Measurements from ENCODE around the gene NDUFS7. TPM values are rescaled to one million over a fixed set of nuclear protein-coding genes. Genes with fewer than 3 reads are reported as not detected.

Gene NDUFS7
- 98.1 and 129 TPM in 2 replicates for total RNA-seq (2014; rRNA removed; shearing (Covaris generic); ENCODE audit: low replicate concordance)

DNA sequence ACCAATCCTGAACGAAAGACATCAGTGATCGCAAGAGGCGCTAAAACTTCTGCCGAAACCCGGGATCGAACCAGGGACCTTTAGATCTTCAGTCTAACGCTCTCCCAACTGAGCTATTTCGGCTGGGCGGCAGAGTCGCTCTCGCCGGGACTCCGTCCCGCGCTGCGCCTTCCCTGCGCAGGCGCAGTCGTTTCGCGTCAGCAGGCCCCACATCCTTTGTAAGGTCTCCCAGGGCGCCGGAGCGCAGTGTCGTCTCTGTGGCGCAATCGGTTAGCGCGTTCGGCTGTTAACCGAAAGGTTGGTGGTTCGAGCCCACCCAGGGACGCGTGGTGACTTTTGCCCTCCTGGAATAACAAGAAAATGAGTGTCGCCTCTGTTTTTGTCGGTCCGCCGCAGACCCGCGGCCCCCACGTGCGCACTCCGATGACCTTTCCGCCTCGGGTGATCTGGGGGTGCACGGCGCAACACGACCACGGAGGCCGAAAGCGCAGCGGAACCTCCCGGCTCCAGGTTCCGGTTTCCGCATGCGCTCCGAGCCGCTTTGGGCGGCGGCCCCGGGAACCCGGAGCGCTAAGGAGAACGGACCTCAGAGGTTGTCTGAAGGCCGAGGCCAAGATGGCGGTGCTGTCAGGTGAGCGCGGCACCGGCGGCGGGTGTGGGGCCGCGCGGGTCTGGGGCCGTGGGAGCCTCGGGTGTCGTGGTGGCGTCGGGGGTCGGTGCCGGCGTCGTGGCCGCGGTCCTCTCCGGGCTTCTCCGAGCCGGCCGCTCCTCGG, at the start of gene NDUFS7:
TSS of gene NDUFS7 (plus strand) at position 596 of the 773 bp plus-strand sequence. CDS start at position 616, 20 bp downstream.
- Histone ChIP-seq H3K9ac (ENCODE audit: low read length) (peak within 1 kb of the TSS; percentile 94), H3K27ac (ENCODE audit: low read length) (peak within 1 kb of the TSS; percentile 8), H3K4me1 (ENCODE audit: low read length) (peaks cover 11% of the 10 kb centered on the region), H3K4me2 (ENCODE audit: low read depth, low read length, poor library complexity, severe bottlenecking) (peak within 1 kb of the TSS; percentile 76), H3K4me3 (ENCODE audit: low read length) (peak within 1 kb of the TSS; percentile 77), H3K27me3 (ENCODE audit: low read length) (no peaks in the 10 kb centered on the region), H2AFZ (ENCODE audit: low read length) (no peak within 1 kb of the TSS), H3K9me3 (ENCODE audit: low read length) (no peaks in the 10 kb centered on the region), H3K36me3 (ENCODE audit: insufficient read depth, low read length) (no peaks in the 10 kb centered on the region), H3K79me2 (ENCODE audit: low read length) (peaks cover 23% of the 10 kb centered on the region), H3K9me2 (replicated peaks; ENCODE audit: insufficient read depth, low read length) (no peaks in the 10 kb centered on the region), H4K20me1 (ENCODE audit: insufficient read depth, low read depth, low read length) (no peaks in the 10 kb centered on the region)
- peak; percentile 97 for DNase-seq

GRCh38 chr19:1336079-1336684, 47.5 kb upstream of the NDUFS7 start:
- Histone ChIP-seq H3K9me2 (replicated peaks; ENCODE audit: insufficient read depth, low read length) (no peaks in the 10 kb centered on the region), H3K9ac (ENCODE audit: low read length) (peak overlapping the region; percentile 30; the same call in 1 of the 2 replicates), H3K4me3 (ENCODE audit: low read length) (no peak overlapping the region), H3K79me2 (ENCODE audit: low read length) (no peaks in the 10 kb centered on the region), H4K20me1 (ENCODE audit: insufficient read depth, low read depth, low read length) (no peaks in the 10 kb centered on the region), H3K27ac (ENCODE audit: low read length) (no peak overlapping the region), H3K36me3 (ENCODE audit: insufficient read depth, low read length) (no peaks in the 10 kb centered on the region), H3K9me3 (ENCODE audit: low read length) (no peaks in the 10 kb centered on the region), H3K4me1 (ENCODE audit: low read length) (peaks cover 12% of the 10 kb centered on the region), H3K27me3 (ENCODE audit: low read length) (no peaks in the 10 kb centered on the region), H2AFZ (ENCODE audit: low read length) (no peak overlapping the region), H3K4me2 (ENCODE audit: low read depth, low read length, poor library complexity, severe bottlenecking) (peak overlapping the region; percentile 23)
- DNase-seq, result peak; percentile 74

DNA sequence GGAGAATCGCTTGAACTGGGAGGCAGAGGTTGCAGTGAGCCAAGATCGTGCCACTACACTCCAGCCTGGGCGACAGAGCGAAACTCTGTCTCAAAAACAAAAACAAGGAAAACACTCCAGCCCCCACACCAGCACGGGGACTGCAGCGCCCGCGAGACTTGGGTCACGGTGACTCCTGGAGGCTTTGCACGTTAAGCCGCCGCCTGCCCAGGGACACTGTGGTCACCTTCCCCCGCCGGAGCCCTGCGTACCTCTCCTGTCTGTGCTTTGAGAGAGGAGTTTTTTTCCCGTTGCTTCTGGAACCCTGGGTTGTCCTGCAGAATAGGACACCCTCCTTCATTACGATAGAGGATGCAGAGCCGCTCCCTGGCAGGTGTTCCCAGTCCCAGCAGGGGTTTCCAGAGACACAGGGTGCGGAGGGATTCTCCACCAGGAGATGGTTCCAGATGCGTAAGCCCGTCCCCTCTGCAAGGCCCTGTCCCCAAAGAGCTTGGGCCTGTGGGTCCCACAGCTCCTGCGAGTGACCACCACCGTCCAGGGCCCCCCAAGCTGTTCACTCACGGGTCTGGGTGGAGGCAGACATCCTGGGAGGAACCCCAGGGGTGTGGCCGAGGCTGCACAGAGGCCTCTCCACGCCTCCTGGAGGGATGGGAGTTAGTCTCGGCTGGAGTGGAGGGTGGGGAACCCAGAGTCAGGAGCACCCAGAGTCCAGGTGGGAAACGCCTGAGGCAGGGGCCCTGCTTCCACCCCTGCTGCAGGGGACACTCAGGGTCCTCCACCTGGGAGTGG, 42.8 kb upstream of the NDUFS7 start:
- Histone ChIP-seq H3K9me2 (replicated peaks; ENCODE audit: insufficient read depth, low read length) (no peaks in the 10 kb centered on the region), H3K4me2 (ENCODE audit: low read depth, low read length, poor library complexity, severe bottlenecking) (no peak overlapping the region), H3K79me2 (ENCODE audit: low read length) (no peaks in the 10 kb centered on the region), H3K27me3 (ENCODE audit: low read length) (no peaks in the 10 kb centered on the region), H3K4me1 (ENCODE audit: low read length) (peaks cover 13% of the 10 kb centered on the region), H3K27ac (ENCODE audit: low read length) (no peak overlapping the region), H3K9me3 (ENCODE audit: low read length) (no peaks in the 10 kb centered on the region), H3K9ac (ENCODE audit: low read length) (no peak overlapping the region), H3K4me3 (ENCODE audit: low read length) (no peak overlapping the region), H4K20me1 (ENCODE audit: insufficient read depth, low read depth, low read length) (no peaks in the 10 kb centered on the region), H2AFZ (ENCODE audit: low read length) (no peak overlapping the region), H3K36me3 (ENCODE audit: insufficient read depth, low read length) (no peaks in the 10 kb centered on the region)
- no peak for DNase-seq

GRCh38 chr19:1343041-1343440, 40.7 kb upstream of the NDUFS7 start:
- H3K4me3 ChIP-seq (ENCODE audit: low read length), result no peak overlapping the region
- H3K36me3 ChIP-seq (ENCODE audit: insufficient read depth, low read length), result no peaks in the 10 kb centered on the region
- H3K9me2 ChIP-seq (replicated peaks; ENCODE audit: insufficient read depth, low read length), result no peaks in the 10 kb centered on the region
- H3K4me1 ChIP-seq (ENCODE audit: low read length), result peaks cover 8% of the 10 kb centered on the region
- H3K27ac ChIP-seq (ENCODE audit: low read length), result no peak overlapping the region
- DNase-seq, result no peak
- H3K4me2 ChIP-seq (ENCODE audit: low read depth, low read length, poor library complexity, severe bottlenecking), result no peak overlapping the region
- H3K27me3 ChIP-seq (ENCODE audit: low read length), result no peaks in the 10 kb centered on the region
- no peaks in the 10 kb centered on the region for H3K79me2 ChIP-seq (ENCODE audit: low read length)
- H3K9ac ChIP-seq (ENCODE audit: low read length), result no peak overlapping the region
- H2AFZ ChIP-seq (ENCODE audit: low read length), result no peak overlapping the region
- no peaks in the 10 kb centered on the region for H3K9me3 ChIP-seq (ENCODE audit: low read length)
- no peaks in the 10 kb centered on the region for H4K20me1 ChIP-seq (ENCODE audit: insufficient read depth, low read depth, low read length)

- Histone ChIP-seq H3K9me3 (ENCODE audit: low read length) (no peaks in the 10 kb centered on the region), H3K4me2 (ENCODE audit: low read depth, low read length, poor library complexity, severe bottlenecking) (no peak overlapping the region), H3K79me2 (ENCODE audit: low read length) (no peaks in the 10 kb centered on the region), H3K27ac (ENCODE audit: low read length) (no peak overlapping the region), H3K4me1 (ENCODE audit: low read length) (peaks cover 6% of the 10 kb centered on the region), H3K36me3 (ENCODE audit: insufficient read depth, low read length) (no peaks in the 10 kb centered on the region), H4K20me1 (ENCODE audit: insufficient read depth, low read depth, low read length) (no peaks in the 10 kb centered on the region), H2AFZ (ENCODE audit: low read length) (no peak overlapping the region), H3K9me2 (replicated peaks; ENCODE audit: insufficient read depth, low read length) (no peaks in the 10 kb centered on the region), H3K4me3 (ENCODE audit: low read length) (no peak overlapping the region), H3K27me3 (ENCODE audit: low read length) (no peaks in the 10 kb centered on the region), H3K9ac (ENCODE audit: low read length) (no peak overlapping the region)
- DNase-seq, result no peak
Observed at GRCh38 chr19:1349211-1349610, 34.5 kb upstream of the NDUFS7 start.

- Histone ChIP-seq H3K4me3 (ENCODE audit: low read length) (no peak overlapping the region), H3K9ac (ENCODE audit: low read length) (no peak overlapping the region), H3K4me2 (ENCODE audit: low read depth, low read length, poor library complexity, severe bottlenecking) (no peak overlapping the region), H3K9me2 (replicated peaks; ENCODE audit: insufficient read depth, low read length) (no peaks in the 10 kb centered on the region), H3K79me2 (ENCODE audit: low read length) (peaks cover 9% of the 10 kb centered on the region), H3K27me3 (ENCODE audit: low read length) (no peaks in the 10 kb centered on the region), H2AFZ (ENCODE audit: low read length) (no peak overlapping the region), H4K20me1 (ENCODE audit: insufficient read depth, low read depth, low read length) (no peaks in the 10 kb centered on the region), H3K4me1 (ENCODE audit: low read length) (peaks cover 12% of the 10 kb centered on the region), H3K27ac (ENCODE audit: low read length) (no peak overlapping the region), H3K9me3 (ENCODE audit: low read length) (no peaks in the 10 kb centered on the region), H3K36me3 (ENCODE audit: insufficient read depth, low read length) (no peaks in the 10 kb centered on the region)
- no peak for DNase-seq
Observed at GRCh38 chr19:1350867-1351266, 32.8 kb upstream of the NDUFS7 start.

DNA sequence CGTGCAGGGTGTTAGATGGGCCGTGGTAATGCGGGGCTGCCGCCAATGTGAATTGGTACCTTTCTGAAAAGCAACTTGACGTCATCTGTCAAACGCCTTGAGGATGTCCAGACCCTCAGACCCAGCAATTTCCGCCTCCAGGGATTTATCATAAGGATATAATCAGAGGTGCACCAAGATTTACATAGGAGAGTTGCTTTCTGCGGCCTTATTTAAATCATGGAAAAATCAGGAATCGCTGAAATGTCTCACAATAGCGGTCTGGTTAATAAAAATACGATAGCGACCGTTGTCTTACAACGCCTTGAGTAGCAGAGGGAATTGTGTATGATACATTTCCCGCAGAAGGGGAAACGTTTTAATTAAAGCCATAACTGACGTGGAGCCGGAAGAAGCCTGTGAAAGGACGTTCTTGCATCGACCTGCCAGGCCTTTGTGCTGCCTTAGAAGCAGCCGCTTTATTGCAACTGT, 32.3 kb upstream of the NDUFS7 start:
- peaks cover 14% of the 10 kb centered on the region for H3K79me2 ChIP-seq (ENCODE audit: low read length)
- no peaks in the 10 kb centered on the region for H3K9me3 ChIP-seq (ENCODE audit: low read length)
- H3K4me3 ChIP-seq (ENCODE audit: low read length), result no peak overlapping the region
- H3K4me1 ChIP-seq (ENCODE audit: low read length), result peaks cover 18% of the 10 kb centered on the region
- no peaks in the 10 kb centered on the region for H3K27me3 ChIP-seq (ENCODE audit: low read length)
- H3K36me3 ChIP-seq (ENCODE audit: insufficient read depth, low read length), result no peaks in the 10 kb centered on the region
- H2AFZ ChIP-seq (ENCODE audit: low read length), result no peak overlapping the region
- H3K9me2 ChIP-seq (replicated peaks; ENCODE audit: insufficient read depth, low read length), result no peaks in the 10 kb centered on the region
- no peak for DNase-seq
- no peak overlapping the region for H3K4me2 ChIP-seq (ENCODE audit: low read depth, low read length, poor library complexity, severe bottlenecking)
- H4K20me1 ChIP-seq (ENCODE audit: insufficient read depth, low read depth, low read length), result no peaks in the 10 kb centered on the region
- H3K27ac ChIP-seq (ENCODE audit: low read length), result no peak overlapping the region
- H3K9ac ChIP-seq (ENCODE audit: low read length), result no peak overlapping the region

DNA sequence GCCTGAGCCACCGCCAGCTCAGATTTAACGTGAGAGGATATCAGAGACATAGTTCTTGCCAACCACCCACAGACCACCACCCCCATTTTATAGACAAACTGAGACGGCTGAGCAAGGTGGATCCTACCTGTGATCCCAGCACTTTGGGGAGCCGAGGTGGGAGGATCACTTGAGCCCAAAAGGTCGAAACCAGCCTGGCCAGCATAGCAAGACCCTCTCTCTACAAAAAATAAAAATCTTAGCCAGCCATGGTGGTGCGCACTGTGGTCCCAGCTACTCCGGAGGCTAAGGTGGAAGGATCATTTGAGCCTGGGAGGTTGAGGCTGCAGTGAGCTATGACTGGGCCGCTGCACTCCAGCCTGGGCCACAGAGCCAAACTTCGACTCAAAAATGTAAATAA, 30.6 kb upstream of the NDUFS7 start:
- Histone ChIP-seq H3K4me1 (ENCODE audit: low read length) (peaks cover 19% of the 10 kb centered on the region), H3K9me2 (replicated peaks; ENCODE audit: insufficient read depth, low read length) (no peaks in the 10 kb centered on the region), H3K4me2 (ENCODE audit: low read depth, low read length, poor library complexity, severe bottlenecking) (no peak overlapping the region), H3K27me3 (ENCODE audit: low read length) (no peaks in the 10 kb centered on the region), H3K79me2 (ENCODE audit: low read length) (peaks cover 21% of the 10 kb centered on the region), H3K4me3 (ENCODE audit: low read length) (no peak overlapping the region), H3K36me3 (ENCODE audit: insufficient read depth, low read length) (peaks cover 6% of the 10 kb centered on the region), H2AFZ (ENCODE audit: low read length) (no peak overlapping the region), H3K9ac (ENCODE audit: low read length) (no peak overlapping the region), H3K9me3 (ENCODE audit: low read length) (no peaks in the 10 kb centered on the region), H4K20me1 (ENCODE audit: insufficient read depth, low read depth, low read length) (no peaks in the 10 kb centered on the region), H3K27ac (ENCODE audit: low read length) (no peak overlapping the region)
- no peak for DNase-seq

All from Karpas-422 (cell line).